SW480 (cell line): ENCODE measurements around the gene HERC3.

Source experiments
- DNase-seq: peaks from one replicate; pipeline ENCODE4 v3.0.0-alpha.2; 2016; ENCODE audit warnings: low spot score

Gene HERC3

GRCh38 chr4:88747351-88747750 is 155.1 kb downstream of the HERC3 start:
- DNase-seq = no peak

- no peak for DNase-seq
Measured at GRCh38 chr4:88750369-88750768, 158.1 kb downstream of the HERC3 start.

GRCh38 chr4:88751258-88752075 is 159.2 kb downstream of the HERC3 start:
- DNase-seq = no peak

- no peak for DNase-seq
Measured at GRCh38 chr4:88752076-88752463, 159.8 kb downstream of the HERC3 start.

GRCh38 chr4:88752754-88753153 is 160.5 kb downstream of the HERC3 start:
- DNase-seq = no peak

GRCh38 chr4:88753658-88754571 is 161.6 kb downstream of the HERC3 start:
- no peak for DNase-seq

GRCh38 chr4:88754796-88755195 is 162.5 kb downstream of the HERC3 start:
- no peak for DNase-seq

GRCh38 chr4:88755454-88755853 is 163.2 kb downstream of the HERC3 start:
- no peak for DNase-seq

GRCh38 chr4:88756149-88756548 is 163.9 kb downstream of the HERC3 start:
- no peak for DNase-seq

- no peak for DNase-seq
Measured at GRCh38 chr4:88757067-88757466, 164.8 kb downstream of the HERC3 start.

GRCh38 chr4:88757776-88758175 is 165.5 kb downstream of the HERC3 start:
- DNase-seq = no peak
